Measurements from ENCODE around the gene COQ10A.

GRCh38 chr12:56256326-56256960 is 10.3 kb upstream of the COQ10A start:
- TF ChIP-seq POLR2AphosphoS5 (IDR thresholded peaks at IDR 0.05; ENCODE audit: low read depth, low read length) (no peak), TAF1 (IDR thresholded peaks at IDR 0.05; ENCODE audit: borderline replicate concordance, insufficient read depth, low read length) (no peak), REST (IDR thresholded peaks at IDR 0.05; ENCODE audit: insufficient read depth in 1 of 2, low read depth in 2 of 2, low read length in 2 of 2) (no peak), SIN3A (IDR thresholded peaks at IDR 0.05; ENCODE audit: borderline replicate concordance, insufficient read depth, low read length) (no peak)

Data from PFSK-1 (cell line).